Transverse colon (tissue), 4 donors: ENCODE measurements around the gene USF1.

Experiments used
- POLR2AphosphoS5 ChIP-seq, 3 donors: sonication (generic); formaldehyde crosslinking; IDR thresholded peaks; one replicate each; pipeline ENCODE4 v1.6.1; 2016; ENCODE audit warnings: antibody characterized with exemption in 3 of 3
- TF ChIP-seq, protein P1 (sequence below), 5 experiments: fragments of 200-600 bp in 3 of 5; fragments of 450-650 bp in 2 of 5; sonication (generic) in 3 of 5; IDR thresholded peaks; 1 replicate in 2 of 5; 2 replicates in 3 of 5; pipeline ENCODE4 v1.5.1; 2016 to 2017; ENCODE audit warnings: antibody characterized with exemption in 5 of 5, inconsistent platforms in 3 of 5, mild to moderate bottlenecking in 2 of 5, moderate library complexity in 1 of 5

GRCh38 chr1:161091796-161092507 is 46.2 kb upstream of the USF1 start:
- TF ChIP-seq, protein P1, sequence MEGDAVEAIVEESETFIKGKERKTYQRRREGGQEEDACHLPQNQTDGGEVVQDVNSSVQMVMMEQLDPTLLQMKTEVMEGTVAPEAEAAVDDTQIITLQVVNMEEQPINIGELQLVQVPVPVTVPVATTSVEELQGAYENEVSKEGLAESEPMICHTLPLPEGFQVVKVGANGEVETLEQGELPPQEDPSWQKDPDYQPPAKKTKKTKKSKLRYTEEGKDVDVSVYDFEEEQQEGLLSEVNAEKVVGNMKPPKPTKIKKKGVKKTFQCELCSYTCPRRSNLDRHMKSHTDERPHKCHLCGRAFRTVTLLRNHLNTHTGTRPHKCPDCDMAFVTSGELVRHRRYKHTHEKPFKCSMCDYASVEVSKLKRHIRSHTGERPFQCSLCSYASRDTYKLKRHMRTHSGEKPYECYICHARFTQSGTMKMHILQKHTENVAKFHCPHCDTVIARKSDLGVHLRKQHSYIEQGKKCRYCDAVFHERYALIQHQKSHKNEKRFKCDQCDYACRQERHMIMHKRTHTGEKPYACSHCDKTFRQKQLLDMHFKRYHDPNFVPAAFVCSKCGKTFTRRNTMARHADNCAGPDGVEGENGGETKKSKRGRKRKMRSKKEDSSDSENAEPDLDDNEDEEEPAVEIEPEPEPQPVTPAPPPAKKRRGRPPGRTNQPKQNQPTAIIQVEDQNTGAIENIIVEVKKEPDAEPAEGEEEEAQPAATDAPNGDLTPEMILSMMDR (IDR thresholded peaks at IDR 0.05): no peak
- no peak for TF ChIP-seq POLR2AphosphoS5 (IDR thresholded peaks at IDR 0.05)
